NT2/D1 (cell line): ENCODE data around the gene RGS7.

Experiments used
- YY1 ChIP-seq: IDR thresholded peaks from 2 replicates; pipeline ENCODE4 v1.6.1; 2011; ENCODE audit not compliant: insufficient read length, insufficient read depth
- ZNF274 ChIP-seq: IDR thresholded peaks from 2 replicates; pipeline ENCODE4 v1.6.1; 2011; ENCODE audit warnings: mild to moderate bottlenecking, low read depth, low read length

DNA sequence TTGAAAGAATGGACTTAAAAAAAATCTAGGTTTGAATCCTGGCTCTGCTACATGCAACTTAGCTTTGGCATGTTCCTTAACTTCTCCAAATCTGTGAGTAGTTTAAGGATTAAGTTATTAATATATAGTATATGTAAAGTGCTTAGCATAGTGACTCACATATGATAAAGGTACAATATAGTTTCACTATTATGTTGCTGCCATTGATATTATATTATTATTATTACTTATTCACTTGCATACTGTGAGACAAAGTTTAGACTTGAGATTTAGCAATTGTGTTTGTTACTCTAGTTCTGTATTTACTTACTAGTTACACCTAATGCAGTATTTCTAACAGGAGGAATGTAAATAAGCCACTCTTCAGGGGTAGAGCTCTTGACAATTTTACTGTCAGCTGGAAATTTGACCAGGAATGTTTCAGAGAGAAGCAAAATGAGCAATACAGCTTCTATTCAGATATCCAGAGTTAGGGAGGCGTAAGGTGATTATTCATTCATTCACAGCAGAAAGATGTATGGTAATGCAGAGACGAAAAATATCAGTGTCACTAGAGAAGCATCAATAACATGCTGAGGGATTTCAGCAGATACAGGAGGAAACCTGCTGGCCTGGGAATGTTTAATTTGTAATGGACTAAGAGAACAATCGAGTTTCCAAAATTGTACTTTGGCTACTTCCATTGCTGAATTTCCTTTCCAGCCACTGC lies 25.5 kb downstream of the RGS7 start:
- TF ChIP-seq ZNF274: no peak
- TF ChIP-seq YY1: no peak
